Trophoblast cell (in vitro differentiated cells and primary cell): ENCODE measurements around the gene ERICH6B. TPM values are rescaled to one million over a fixed set of nuclear protein-coding genes. Genes with fewer than 3 reads are reported as not detected.
A peak's percentile ranks its signal among the peaks of the same experiment; 100 is the strongest.
"Not testable (repeated sequence)": the region's sequence is repeated elsewhere in the genome, so short reads cannot be mapped to it uniquely, and the experiment has no call there.

Experiments
- DNase-seq, 2 donors: peaks; one replicate each; pipeline ENCODE4 v3.0.0-alpha.2; 2016
- H2AFZ ChIP-seq: 2 replicates; pipeline ENCODE4 v1.6.1; 2013; ENCODE audit warnings: low read length, moderate library complexity, mild to moderate bottlenecking; ENCODE audit not compliant: insufficient read depth, poor library complexity
- H2AK5ac ChIP-seq: 2 replicates; pipeline ENCODE4 v1.6.1; 2013; ENCODE audit warnings: mild to moderate bottlenecking, low read length
- H2BK120ac ChIP-seq: 2 replicates; pipeline ENCODE4 v1.6.1; 2013; ENCODE audit warnings: low read length, mild to moderate bottlenecking, moderate library complexity; ENCODE audit not compliant: insufficient read depth, poor library complexity
- H2BK12ac ChIP-seq: 2 replicates; pipeline ENCODE4 v1.6.1; 2013; ENCODE audit warnings: mild to moderate bottlenecking, low read length, moderate library complexity
- H2BK5ac ChIP-seq: 2 replicates; pipeline ENCODE4 v1.6.1; 2013; ENCODE audit warnings: low read length, low read depth, moderate library complexity, mild to moderate bottlenecking; ENCODE audit not compliant: poor library complexity
- H3K14ac ChIP-seq: 2 replicates; pipeline ENCODE4 v1.6.1; 2013; ENCODE audit warnings: mild to moderate bottlenecking, low read length
- H3K18ac ChIP-seq: 2 replicates; pipeline ENCODE4 v1.6.1; 2013; ENCODE audit warnings: mild to moderate bottlenecking, low read length
- H3K23ac ChIP-seq: 2 replicates; pipeline ENCODE4 v1.6.1; 2013; ENCODE audit warnings: low read length
- H3K27ac ChIP-seq: 2 replicates; pipeline ENCODE4 v1.5.1; 2013; ENCODE audit warnings: low read depth, mild to moderate bottlenecking, inconsistent platforms, low read length, moderate library complexity
- H3K27me3 ChIP-seq: 2 replicates; pipeline ENCODE4 v1.6.1; 2013; ENCODE audit warnings: inconsistent platforms, mild to moderate bottlenecking, low read length, moderate library complexity; ENCODE audit not compliant: insufficient read depth
- H3K36me3 ChIP-seq, 2 experiments: 1 replicate in 1 of 2; 2 replicates in 1 of 2; pipeline ENCODE4 v1.6.1; 2013; ENCODE audit warnings: low read length in 2 of 2, mild to moderate bottlenecking in 2 of 2, moderate library complexity in 1 of 2; ENCODE audit not compliant: insufficient read depth in 2 of 2, control insufficient read depth in 1 of 2
- H3K4ac ChIP-seq: 2 replicates; pipeline ENCODE4 v1.6.1; 2013; ENCODE audit warnings: low read depth, mild to moderate bottlenecking, low read length, moderate library complexity
- H3K4me1 ChIP-seq, 2 experiments: 1 replicate in 1 of 2; 2 replicates in 1 of 2; pipeline ENCODE4 v1.6.1; 2013; ENCODE audit warnings: low read length in 2 of 2, mild to moderate bottlenecking in 2 of 2, moderate library complexity in 1 of 2; ENCODE audit not compliant: insufficient read depth in 2 of 2, control insufficient read depth in 1 of 2
- H3K4me2 ChIP-seq: 2 replicates; pipeline ENCODE4 v1.6.1; 2013; ENCODE audit warnings: inconsistent platforms, mild to moderate bottlenecking, low read length, moderate library complexity
- H3K4me3 ChIP-seq: 2 replicates; pipeline ENCODE4 v1.5.1; 2013; ENCODE audit warnings: mild to moderate bottlenecking, low read depth, low read length, inconsistent platforms
- H3K79me1 ChIP-seq: one replicate; pipeline ENCODE4 v1.6.1; 2013; ENCODE audit warnings: low read length
- H3K79me2 ChIP-seq: 2 replicates; pipeline ENCODE4 v1.6.1; 2013; ENCODE audit warnings: low read length, mild to moderate bottlenecking; ENCODE audit not compliant: control insufficient read depth, insufficient read depth, poor library complexity
- H3K9ac ChIP-seq: 2 replicates; pipeline ENCODE4 v1.6.1; 2013; ENCODE audit warnings: mild to moderate bottlenecking, low read length
- H3K9me3 ChIP-seq: 2 replicates; pipeline ENCODE4 v1.6.1; 2013; ENCODE audit warnings: low read depth, mild to moderate bottlenecking, control low read depth, inconsistent platforms, low read length; ENCODE audit not compliant: insufficient read depth
- H4K12ac ChIP-seq: 2 replicates; pipeline ENCODE4 v1.6.1; 2013; ENCODE audit warnings: low read depth, mild to moderate bottlenecking, low read length, moderate library complexity
- H4K8ac ChIP-seq: 2 replicates; pipeline ENCODE4 v1.6.1; 2013; ENCODE audit warnings: low read depth, mild to moderate bottlenecking, low read length, moderate library complexity
- H4K91ac ChIP-seq: one replicate; pipeline ENCODE4 v1.6.1; 2013; ENCODE audit warnings: low read depth, mild to moderate bottlenecking, low read length, moderate library complexity
- WGBS: extraction: QIAGEN DNeasy Blood & Tissue Kit; methylation state at CpG from one replicate; pipeline ENCODE4 v1.1.7; 2013; ENCODE audit warnings: missing lambda C conversion rate; ENCODE audit not compliant: insufficient read length, insufficient coverage; ENCODE audit errors: extremely low coverage; 5-methylcytosine and 5-hydroxymethylcytosine counted together
- polyA plus RNA-seq: library from polyadenylated mRNA; stranded (reverse); fragments of 200-250 nt; gene quantifications from 2 replicates; pipeline ENCODE4 v1.2.3, GENCODE V29; 2013

Gene ERICH6B
- not detected in 2 replicates for polyA plus RNA-seq

- no CpG with 5 or more reads among the region's 27 CpGs for WGBS
- no peak within 1 kb of the TSS for H2BK120ac ChIP-seq
- no peak within 1 kb of the TSS for H2AK5ac ChIP-seq
- H3K27me3 ChIP-seq, result peaks cover 8% of the 10 kb centered on the region
- H3K23ac ChIP-seq, result no peak within 1 kb of the TSS
- peaks cover 5 to 7% of the 10 kb centered on the region in 2 experiments for H3K4me1 ChIP-seq
- peak within 1 kb of the TSS; percentile 57 for H3K4me2 ChIP-seq
- no peak within 1 kb of the TSS for H4K12ac ChIP-seq
- no peak within 1 kb of the TSS for H3K14ac ChIP-seq
- H2AFZ ChIP-seq, result peak within 1 kb of the TSS; percentile 60
- no peaks in the 10 kb centered on the region for H3K79me2 ChIP-seq
- H3K9ac ChIP-seq, result no peak within 1 kb of the TSS
- peak within 1 kb of the TSS; percentile 37 for H3K4me3 ChIP-seq
- no peaks in the 10 kb centered on the region for H3K36me3 ChIP-seq
- H3K9me3 ChIP-seq, result no peaks in the 10 kb centered on the region
- no peak for DNase-seq
- H3K27ac ChIP-seq, result no peak within 1 kb of the TSS
- H3K18ac ChIP-seq, result no peak within 1 kb of the TSS
- H4K91ac ChIP-seq, result no peak within 1 kb of the TSS
- no peaks in the 10 kb centered on the region for H3K79me1 ChIP-seq
- no peak within 1 kb of the TSS for H2BK5ac ChIP-seq
- H3K4ac ChIP-seq, result no peak within 1 kb of the TSS
- H4K8ac ChIP-seq, result no peak within 1 kb of the TSS
- no peak within 1 kb of the TSS for H2BK12ac ChIP-seq
Observed at GRCh38 chr13:45615501-45616101, at the start of gene ERICH6B. Gene ERICH6B, minus strand, starts transcription at chr13:45615739. Its CDS starts 18,734 bp downstream, at chr13:45597005.

DNA sequence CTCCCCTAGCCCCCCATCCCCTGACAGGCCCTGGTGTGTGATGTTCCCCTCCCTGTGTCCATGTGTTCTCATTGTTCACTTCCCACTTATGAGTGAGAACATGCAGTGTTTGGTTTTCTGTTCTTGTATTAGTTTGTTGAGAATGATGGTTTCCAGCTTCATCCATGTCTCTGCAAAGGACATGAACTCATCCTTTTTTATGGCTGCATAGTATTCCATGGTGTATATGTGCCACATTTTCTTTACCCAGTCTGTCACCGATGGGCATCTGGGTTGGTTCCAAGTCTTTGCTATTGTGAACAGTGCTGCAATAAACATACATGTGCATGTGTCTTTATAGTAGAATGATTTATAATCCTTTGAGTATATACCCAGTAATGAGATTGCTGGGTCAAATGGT lies 47.4 kb upstream of the ERICH6B start:
- not testable (repeated sequence) for H3K9me3 ChIP-seq, H3K23ac ChIP-seq, H2BK5ac ChIP-seq, H3K27ac ChIP-seq, H3K9ac ChIP-seq, H3K27me3 ChIP-seq, H4K91ac ChIP-seq, H3K36me3 ChIP-seq, H3K79me2 ChIP-seq, H2AK5ac ChIP-seq, H2BK120ac ChIP-seq, H3K4me1 ChIP-seq, H3K79me1 ChIP-seq, H3K14ac ChIP-seq, H3K18ac ChIP-seq, H4K12ac ChIP-seq, H3K4me3 ChIP-seq, H2AFZ ChIP-seq, H3K4me2 ChIP-seq, H3K4ac ChIP-seq, H2BK12ac ChIP-seq, H4K8ac ChIP-seq, DNase-seq
- WGBS, result no CpG with 5 or more reads among the region's 1 CpG

GRCh38 chr13:45662162-45662561 lies 46.6 kb upstream of the ERICH6B start:
- no peak overlapping the region for H2BK5ac ChIP-seq
- no peak overlapping the region for H3K18ac ChIP-seq
- H3K4me2 ChIP-seq, result no peak overlapping the region
- no peaks in the 10 kb centered on the region for H3K4me1 ChIP-seq
- H3K9ac ChIP-seq, result no peak overlapping the region
- H3K4ac ChIP-seq, result no peak overlapping the region
- H2AK5ac ChIP-seq, result no peak overlapping the region
- no peak overlapping the region for H2AFZ ChIP-seq
- no peaks in the 10 kb centered on the region for H3K79me1 ChIP-seq
- H4K12ac ChIP-seq, result no peak overlapping the region
- H3K36me3 ChIP-seq, result no peaks in the 10 kb centered on the region
- WGBS, result no CpG with 5 or more reads among the region's 1 CpG
- no peak overlapping the region for H4K8ac ChIP-seq
- H3K27me3 ChIP-seq, result no peaks in the 10 kb centered on the region
- H3K4me3 ChIP-seq, result no peak overlapping the region
- no peak for DNase-seq
- no peaks in the 10 kb centered on the region for H3K79me2 ChIP-seq
- H2BK120ac ChIP-seq, result no peak overlapping the region
- no peak overlapping the region for H2BK12ac ChIP-seq
- H3K9me3 ChIP-seq, result no peaks in the 10 kb centered on the region
- H4K91ac ChIP-seq, result no peak overlapping the region
- no peak overlapping the region for H3K23ac ChIP-seq
- H3K27ac ChIP-seq, result no peak overlapping the region
- H3K14ac ChIP-seq, result no peak overlapping the region

DNA sequence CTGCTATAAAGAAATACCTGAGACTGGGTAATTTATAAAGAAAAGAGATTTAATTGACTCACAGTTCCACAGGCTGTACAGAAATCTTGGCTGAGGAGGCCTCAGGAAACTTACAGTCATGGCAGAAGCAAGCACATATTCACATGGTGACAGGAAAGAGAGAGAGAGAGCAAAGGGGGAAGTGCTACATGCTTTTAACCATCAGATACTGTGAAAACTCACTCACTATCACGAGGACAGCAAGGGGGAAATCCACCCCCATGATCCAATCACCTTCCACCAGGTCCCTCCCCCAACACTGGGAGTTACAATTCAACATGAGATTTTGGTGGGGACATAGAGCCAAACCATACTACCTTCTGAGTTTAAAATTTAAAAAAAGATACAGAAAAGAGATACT lies 44.9 kb upstream of the ERICH6B start:
- not testable (repeated sequence) for H4K8ac ChIP-seq, H3K4me2 ChIP-seq, H3K79me1 ChIP-seq, H3K23ac ChIP-seq, H2BK5ac ChIP-seq, H3K4ac ChIP-seq, H3K27me3 ChIP-seq, H2BK12ac ChIP-seq, H2AFZ ChIP-seq, H2BK120ac ChIP-seq, H3K36me3 ChIP-seq, H3K27ac ChIP-seq, H3K9ac ChIP-seq, H3K18ac ChIP-seq, DNase-seq, H4K12ac ChIP-seq, H2AK5ac ChIP-seq, H3K79me2 ChIP-seq, H4K91ac ChIP-seq, H3K4me3 ChIP-seq, H3K14ac ChIP-seq, H3K9me3 ChIP-seq, H3K4me1 ChIP-seq
- no CpG with 5 or more reads among the region's 1 CpG for WGBS
